Tongue (tissue), 2 donors: ENCODE data around the gene NR1I3. TPM values are rescaled to one million over a fixed set of nuclear protein-coding genes. Genes with fewer than 3 reads are reported as not detected.

Experiments
- DNase-seq: peaks from one replicate; pipeline ENCODE4 v3.0.0-alpha.2; 2015
- total RNA-seq: library from RNA; depleted of rRNA; stranded (reverse); fragments of >200 nt; gene quantifications from one replicate; pipeline ENCODE4 v1.2.3, GENCODE V29; 2014

The NR1I3 gene
- total RNA-seq, 1 donor from 2014 or later, result not detected

DNA sequence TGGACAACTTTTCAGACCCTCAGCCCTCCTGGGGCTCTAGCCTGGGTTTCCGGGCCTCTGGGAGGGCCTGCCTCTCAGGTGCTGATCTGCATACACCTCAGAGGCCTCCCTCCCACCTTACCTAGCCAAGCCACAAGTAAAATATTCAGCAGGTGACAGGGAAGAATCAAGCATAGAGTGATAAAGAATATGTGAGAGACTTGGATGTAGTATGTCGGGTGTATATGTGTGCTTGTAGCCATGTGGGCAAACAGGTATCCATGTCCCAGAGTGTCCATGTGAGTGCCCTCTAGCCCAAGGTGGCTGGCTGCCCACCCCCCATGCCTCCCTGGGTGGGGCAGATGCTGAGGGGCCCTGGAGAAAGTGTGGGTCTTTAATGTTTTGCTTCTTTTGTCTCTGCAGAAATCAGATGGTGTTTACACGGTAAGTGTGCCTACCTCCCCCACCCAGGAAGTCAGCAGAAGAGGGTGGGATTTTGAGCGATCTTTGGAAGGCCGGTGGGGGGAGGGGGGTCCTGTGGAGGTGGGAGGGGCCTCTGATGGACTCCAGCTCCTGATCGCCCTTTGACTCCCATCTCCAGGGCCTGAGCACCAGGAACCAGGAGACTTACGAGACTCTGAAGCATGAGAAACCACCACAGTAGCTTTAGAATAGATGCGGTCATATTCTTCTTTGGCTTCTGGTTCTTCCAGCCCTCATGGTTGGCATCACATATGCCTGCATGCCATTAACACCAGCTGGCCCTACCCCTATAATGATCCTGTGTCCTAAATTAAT is 19.5 kb downstream of the NR1I3 start:
- DNase-seq, result no peak

- DNase-seq, result no peak
Measured at GRCh38 chr1:161217831-161218230, 20.2 kb downstream of the NR1I3 start.

DNA sequence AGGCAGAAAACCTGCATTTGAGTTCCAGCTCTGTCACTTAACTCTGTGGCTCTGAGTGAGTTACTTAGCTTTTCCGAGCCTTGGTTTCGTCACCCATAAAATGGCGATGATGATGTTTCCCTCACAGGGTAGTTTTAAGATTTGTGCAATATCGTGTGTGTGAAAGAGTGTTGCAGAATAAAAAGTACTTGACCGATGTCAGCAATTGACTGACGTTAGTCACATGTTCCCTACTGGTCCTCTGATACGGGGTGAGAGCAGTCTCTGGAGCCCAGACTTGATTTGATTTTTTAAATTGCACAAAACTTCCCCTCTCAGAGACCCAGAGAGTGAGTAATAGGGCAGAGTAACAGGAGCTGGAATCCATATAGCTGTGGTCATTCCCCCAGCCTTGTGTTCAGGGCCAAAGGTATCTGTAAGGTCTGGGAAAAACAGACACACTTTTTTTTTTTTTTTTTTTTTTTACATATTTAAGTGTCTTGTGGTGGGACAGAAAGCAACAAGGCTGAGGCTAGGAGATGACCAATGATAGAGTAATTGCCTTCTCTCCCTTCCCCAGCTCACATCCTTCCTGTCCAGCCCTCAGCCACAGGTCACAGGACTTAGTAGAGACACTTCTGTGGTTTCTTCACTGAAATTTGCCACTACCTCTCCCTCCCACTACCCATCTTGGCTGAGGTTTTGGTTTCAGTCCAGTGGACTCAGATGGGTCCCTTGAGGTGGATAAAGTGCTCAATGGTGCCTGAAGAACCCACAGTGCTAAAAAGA is 20.9 kb downstream of the NR1I3 start:
- no peak for DNase-seq

DNA sequence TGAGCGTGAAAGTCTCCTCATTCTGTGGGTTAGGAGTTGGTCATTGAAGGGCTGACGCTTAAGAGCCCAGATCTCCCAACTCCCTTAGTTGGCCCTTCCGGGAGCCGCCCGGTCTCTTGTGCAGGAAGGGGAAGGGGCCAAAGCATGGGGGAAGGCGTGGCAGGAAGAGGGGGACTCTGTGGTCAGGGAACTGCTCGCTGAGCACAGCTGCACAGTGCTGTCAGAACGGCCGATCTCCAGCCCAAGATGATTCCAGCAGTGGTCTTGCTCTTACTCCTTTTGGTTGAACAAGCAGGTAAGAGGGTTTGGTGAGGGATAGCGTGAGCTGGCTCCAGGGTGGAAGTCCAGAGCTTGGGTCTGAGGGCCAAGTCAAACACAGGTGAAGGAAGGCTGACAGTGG is 22.9 kb downstream of the NR1I3 start, which contains the start of gene FCER1G:
FCER1G (plus strand) TSS at position 220 of the 400 bp plus-strand sequence; CDS start at position 247, 27 bp downstream.
- DNase-seq, result no peak

- DNase-seq, result no peak
Measured at GRCh38 chr1:161214369-161214768, 23.6 kb downstream of the NR1I3 start.

DNA sequence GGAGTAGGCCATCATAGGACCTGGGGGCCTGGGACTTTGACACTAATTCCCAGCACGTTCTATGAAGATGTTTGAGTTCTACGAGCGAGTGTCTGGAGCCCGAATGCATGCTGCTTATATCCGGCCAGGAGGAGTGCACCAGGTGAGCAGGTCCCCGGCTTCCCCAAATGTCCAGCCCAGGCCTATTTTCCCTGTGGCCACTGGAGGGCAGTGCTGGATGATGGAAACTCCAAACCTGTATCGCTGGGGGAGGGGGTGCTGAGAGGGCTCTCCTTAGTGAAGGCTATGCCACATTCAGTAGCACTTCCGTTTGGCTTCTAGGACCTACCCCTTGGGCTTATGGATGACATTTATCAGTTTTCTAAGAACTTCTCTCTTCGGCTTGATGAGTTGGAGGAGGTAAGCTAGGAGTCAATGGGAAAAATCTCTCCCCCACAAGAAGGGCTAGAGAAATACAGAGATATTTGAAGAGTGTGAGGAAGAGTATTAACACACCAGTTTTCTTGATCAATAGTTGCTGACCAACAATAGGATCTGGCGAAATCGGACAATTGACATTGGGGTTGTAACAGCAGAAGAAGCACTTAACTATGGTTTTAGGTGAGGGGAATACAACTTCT is 28.1 kb downstream of the NR1I3 start:
- DNase-seq, result peak; percentile 84

DNA sequence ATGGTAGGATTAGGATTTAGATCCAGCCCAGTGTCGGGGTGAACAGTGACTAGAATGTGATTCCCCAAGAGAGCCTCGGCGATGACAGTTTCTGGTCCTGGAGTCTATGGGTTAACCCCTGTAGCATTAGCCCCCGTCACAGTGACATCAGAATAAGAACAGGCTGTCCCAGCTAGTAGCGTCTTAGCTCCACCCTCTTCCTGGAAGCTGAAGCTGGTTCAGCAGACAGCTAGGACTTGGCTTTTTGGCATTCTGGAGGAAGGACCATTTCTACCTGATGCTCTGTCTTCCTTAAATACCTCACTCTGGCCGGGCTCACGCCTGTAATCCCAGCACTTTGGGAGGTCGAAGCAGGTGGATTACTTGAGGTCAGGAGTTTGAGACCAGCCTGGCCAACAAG is 30.8 kb downstream of the NR1I3 start:
- no peak for DNase-seq

DNA sequence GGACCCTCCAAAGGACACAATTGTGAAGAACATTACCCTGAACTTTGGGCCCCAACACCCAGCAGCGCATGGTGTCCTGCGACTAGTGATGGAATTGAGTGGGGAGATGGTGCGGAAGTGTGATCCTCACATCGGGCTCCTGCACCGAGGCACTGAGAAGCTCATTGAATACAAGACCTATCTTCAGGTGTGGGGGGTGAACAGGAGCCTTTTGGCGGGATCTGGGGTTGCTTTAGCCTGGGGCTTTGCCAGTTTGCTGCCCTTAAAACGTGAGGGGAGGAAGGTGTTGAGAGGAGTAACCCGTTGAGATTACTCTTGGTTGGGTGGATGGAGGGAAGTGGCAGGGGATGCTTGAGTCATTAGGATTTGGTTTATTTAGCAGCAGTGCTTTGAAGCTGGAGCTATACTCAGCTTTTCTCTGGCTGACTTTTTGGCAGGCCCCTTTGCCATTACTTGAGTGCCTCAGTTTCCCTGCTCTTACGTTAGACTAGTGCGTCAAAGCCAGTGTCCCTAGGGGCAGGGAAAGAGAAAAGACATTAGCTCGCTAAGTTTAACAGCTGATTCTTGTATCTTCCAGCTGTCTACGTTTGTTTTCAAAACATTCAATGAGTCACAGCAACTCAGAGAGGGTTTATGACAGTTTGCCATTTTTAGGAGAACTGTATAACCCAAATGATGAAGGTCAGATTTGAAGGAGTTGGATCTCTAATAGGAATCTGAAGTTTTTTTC is 31.4 kb downstream of the NR1I3 start:
- DNase-seq, result no peak

GRCh38 chr1:161201836-161202712 is 35.9 kb downstream of the NR1I3 start, which contains the start of gene NDUFS2:
Gene NDUFS2, plus strand, starts transcription at chr1:161202367. Its CDS starts 19 bp downstream, at chr1:161202386.
- DNase-seq, result peak; percentile 99

- peak; percentile 33 for DNase-seq
Measured at GRCh38 chr1:161200992-161201835, 36.8 kb downstream of the NR1I3 start.

- no peak for DNase-seq
Measured at GRCh38 chr1:161200421-161200991, 37.5 kb downstream of the NR1I3 start.

DNA sequence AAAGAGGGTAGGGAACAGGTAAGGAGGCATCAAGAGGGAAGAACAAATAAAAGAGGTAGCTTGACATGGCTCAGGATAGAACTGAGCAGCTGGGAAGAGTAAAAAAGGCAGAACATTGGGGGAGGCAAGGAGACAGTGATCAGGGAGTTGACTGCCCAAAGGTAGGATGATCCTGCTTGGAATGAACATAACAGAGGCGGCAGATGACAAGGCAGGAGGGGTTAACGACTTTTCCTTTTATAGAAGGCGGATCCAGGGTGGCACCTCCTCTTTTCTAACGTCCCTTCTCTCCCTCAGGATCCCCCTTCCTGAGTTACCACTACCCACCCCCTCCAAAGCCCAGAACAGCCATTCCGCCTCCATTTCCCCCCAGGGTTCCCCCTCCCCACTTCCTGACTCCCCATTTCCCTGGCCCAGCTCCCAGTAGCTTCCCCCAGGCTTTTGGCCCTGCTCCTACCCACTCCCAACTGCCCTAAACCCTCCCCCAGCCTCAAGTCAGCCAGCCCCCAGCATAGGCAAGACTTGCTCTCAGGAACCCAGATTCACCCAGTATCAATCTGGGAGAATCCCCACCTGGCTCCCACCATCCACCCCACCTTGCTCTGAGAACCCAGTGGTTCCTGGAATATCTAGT is 38.4 kb downstream of the NR1I3 start:
- DNase-seq, result no peak

GRCh38 chr1:161198897-161199431 is 39.0 kb downstream of the NR1I3 start, which contains the start of gene ADAMTS4:
Gene ADAMTS4, minus strand, starts transcription at chr1:161199054. Its CDS starts 427 bp downstream, at chr1:161198627.
- peak; percentile 89 for DNase-seq

DNA sequence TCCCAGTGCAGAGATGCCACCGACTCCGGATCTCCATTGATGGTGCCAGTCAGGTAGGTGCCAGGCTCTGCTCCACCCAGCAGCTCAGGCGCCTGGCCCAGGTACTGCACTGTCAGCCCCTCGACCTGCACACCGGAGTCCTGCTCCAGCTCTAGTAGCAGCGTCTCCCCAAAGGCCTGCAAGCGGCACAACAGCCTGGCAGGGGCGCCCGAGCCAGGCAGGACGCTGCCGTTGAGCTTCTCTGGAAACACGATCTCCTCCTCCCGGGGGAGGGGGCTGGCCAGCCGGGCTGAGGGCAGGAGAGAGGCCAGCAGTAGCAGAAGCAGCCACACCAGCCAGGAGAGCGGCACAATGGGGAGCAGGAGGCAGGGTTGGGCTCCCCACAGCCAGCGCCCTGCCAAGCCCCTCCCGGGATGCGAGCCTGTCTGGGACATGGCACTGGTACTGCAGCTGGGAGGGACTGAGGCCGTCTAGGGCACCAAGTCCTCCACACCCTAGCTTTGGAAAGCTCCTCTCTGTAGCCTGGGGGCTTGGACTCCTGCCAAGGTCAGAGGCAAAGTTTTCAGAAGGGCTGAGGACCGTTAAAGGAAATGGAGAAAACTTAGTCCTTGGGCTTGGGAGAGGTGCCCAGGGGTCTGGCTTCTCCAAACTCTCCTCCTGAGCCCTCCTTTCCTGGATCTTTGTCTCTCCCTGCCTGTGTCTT is 39.7 kb downstream of the NR1I3 start:
- DNase-seq, result peak; percentile 80

DNA sequence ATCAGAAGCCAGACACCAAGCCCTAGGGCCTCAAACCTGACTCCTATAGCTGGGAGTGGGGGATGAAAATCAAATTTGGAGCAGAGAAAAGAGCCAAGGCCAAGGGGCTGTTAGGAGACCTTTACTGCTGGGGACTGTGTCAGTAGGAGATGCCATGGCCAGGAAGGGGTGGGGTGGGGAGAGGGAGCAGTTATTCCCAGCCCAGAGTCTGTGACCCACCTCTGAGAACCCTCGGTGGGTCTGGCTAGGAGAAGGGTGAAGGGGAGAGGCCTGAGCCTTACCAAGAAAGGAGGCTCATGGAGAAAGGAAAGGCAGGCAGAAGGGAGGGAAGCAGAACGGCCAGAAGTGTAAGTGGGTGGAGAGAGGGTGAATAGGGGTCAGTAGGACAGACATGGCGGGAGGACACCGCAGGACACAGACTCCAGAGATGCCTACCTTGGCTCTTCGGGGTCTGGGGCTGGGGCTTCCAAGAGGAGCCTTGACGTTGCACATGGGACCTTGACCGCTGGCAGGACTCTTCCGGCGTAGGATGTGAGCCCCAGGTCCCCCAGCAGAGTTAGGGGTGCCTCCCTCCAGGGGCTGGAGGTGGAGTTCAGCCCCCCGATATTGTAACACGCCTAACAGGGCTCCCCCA is 40.3 kb downstream of the NR1I3 start:
- no peak for DNase-seq

DNA sequence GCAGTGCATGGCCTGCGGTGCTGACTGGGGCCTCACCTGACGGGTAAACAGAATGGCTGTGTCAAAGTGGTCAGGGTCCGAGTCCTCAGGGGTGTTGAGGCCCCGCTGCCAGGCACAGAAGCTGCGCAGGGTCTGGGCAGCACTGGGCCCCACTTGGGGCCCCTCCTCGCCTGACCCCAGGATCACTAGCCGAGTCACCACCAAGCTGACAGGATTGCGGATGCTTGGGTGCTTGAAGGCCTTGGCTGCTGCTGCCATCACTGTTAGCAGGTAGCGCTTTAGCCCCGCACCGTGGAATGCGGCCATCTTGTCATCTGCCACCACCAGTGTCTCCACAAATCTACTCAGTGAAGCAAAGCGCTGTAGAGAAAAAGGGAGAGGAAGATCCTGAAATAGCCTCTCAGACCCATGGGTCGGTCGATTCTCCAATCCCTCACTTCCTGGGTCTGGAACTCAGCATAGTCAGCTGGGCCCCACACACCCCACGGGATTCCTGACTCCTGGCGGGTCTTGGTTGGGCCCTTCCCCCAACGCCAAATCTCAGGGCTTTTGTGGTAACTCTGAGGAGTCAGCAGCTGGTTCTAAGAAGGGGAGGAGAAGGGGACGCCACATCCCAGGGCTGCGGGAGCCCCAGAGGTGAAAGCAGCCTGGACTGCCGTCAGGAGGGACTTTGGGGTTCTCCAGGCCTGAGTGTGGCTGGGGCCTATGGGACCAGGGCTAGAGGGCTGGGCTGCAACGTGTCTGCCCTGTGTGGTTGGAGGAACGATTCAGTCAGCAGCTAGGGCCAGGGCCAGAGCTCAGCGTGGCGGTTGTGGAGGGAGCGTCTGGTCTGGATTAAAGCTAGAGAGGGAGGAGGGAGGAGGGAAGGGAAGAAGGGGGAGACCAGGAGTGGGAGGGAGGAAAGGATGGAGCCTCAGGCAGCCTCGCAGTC is 41.2 kb downstream of the NR1I3 start:
- peak; percentile 86 for DNase-seq

DNA sequence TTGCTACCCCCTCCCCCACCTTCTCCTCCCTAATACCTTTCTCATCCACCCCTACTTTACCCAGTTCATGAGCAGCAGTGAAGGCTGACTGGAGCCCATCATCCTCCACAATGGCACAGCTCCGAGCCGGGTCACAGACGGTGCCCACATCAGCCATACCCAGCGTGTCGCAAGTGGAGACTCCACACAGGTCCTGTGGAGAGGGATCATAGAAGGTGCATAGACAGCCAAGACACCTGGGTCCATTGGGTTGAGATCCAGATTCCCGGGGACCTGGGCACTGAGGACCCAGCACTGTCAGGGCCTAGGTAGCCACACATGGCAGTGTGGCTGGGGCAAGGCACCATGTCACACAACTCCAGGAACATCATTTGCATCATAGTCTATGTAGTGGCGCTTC is 41.9 kb downstream of the NR1I3 start:
- DNase-seq, result no peak
